ENCODE measurements around the gene GPRC5B. TPM values are rescaled to one million over a fixed set of nuclear protein-coding genes. Genes with fewer than 3 reads are reported as not detected.

GPRC5B gene
- total RNA-seq, 3 donors from 2014 or later (not counting 1 experiment from before 2014, with no cell fraction given): not detected

DNA sequence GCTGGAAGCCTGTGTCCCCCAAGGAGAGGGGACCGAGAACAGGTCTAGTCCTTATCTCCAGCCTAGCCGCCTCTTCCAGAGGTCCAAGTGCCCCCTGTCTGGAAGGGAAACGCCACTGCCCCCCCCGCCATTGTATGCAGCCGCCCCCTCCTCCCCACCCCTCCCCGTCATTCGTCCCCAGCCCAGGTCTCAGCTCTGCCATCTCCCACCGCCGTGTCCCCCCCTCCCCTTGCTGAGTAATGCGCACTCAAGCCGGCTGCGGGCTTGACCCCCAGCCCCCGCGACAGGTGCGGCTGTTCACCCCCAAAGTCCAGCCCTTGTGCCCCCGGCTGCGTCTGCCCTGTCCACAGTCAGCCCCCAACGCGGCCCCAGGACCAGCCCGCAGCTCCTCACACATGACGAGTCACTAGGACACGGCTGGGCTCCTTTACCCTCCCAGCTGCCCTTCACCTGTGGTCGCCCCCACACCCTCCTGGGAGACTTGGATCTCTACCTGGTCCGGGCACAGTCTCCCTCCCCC lies 622 bp downstream of the GPRC5B start:
- H3K4me3 Mint-ChIP-seq: peak overlapping the region; percentile 47
- 3% methylated on average over 21 of the region's 24 CpGs for WGBS (ENCODE audit: insufficient coverage)
- DNase-seq (peak in 1 of 2 donors; percentile 21), ATAC-seq (no peak)
- no peaks in the 10 kb centered on the region for H3K36me3 Mint-ChIP-seq
- H3K4me1 Mint-ChIP-seq: peaks cover 15 to 23% of the 10 kb centered on the region in 2 donors
- peaks cover 37 to 42% of the 10 kb centered on the region in 2 donors for H3K27me3 Mint-ChIP-seq (ENCODE audit: low read depth in 2 of 2)
- TF ChIP-seq, protein P1, sequence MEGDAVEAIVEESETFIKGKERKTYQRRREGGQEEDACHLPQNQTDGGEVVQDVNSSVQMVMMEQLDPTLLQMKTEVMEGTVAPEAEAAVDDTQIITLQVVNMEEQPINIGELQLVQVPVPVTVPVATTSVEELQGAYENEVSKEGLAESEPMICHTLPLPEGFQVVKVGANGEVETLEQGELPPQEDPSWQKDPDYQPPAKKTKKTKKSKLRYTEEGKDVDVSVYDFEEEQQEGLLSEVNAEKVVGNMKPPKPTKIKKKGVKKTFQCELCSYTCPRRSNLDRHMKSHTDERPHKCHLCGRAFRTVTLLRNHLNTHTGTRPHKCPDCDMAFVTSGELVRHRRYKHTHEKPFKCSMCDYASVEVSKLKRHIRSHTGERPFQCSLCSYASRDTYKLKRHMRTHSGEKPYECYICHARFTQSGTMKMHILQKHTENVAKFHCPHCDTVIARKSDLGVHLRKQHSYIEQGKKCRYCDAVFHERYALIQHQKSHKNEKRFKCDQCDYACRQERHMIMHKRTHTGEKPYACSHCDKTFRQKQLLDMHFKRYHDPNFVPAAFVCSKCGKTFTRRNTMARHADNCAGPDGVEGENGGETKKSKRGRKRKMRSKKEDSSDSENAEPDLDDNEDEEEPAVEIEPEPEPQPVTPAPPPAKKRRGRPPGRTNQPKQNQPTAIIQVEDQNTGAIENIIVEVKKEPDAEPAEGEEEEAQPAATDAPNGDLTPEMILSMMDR (IDR thresholded peaks at IDR 0.05): no peak
- H3K27ac Mint-ChIP-seq: no peak overlapping the region
- Histone ChIP-seq H3K27me3 (ENCODE audit: control insufficient read depth, insufficient read depth, low read length) (peaks cover 22% of the 10 kb centered on the region), H3K9me3 (ENCODE audit: control insufficient read depth, insufficient read depth, low read length) (no peaks in the 10 kb centered on the region), H3K4me3 (ENCODE audit: low read length) (no peak overlapping the region), H3K27ac (ENCODE audit: low read length) (no peak overlapping the region), H3K4me1 (ENCODE audit: control insufficient read depth, insufficient read depth, low read length) (peaks cover 27% of the 10 kb centered on the region), H3K36me3 (ENCODE audit: control insufficient read depth, insufficient read depth, low read length) (no peaks in the 10 kb centered on the region)
- H3K9me3 Mint-ChIP-seq: no peaks in the 10 kb centered on the region
- intact Hi-C loops (cut with micrococcal nuclease): no loop called here

DNA sequence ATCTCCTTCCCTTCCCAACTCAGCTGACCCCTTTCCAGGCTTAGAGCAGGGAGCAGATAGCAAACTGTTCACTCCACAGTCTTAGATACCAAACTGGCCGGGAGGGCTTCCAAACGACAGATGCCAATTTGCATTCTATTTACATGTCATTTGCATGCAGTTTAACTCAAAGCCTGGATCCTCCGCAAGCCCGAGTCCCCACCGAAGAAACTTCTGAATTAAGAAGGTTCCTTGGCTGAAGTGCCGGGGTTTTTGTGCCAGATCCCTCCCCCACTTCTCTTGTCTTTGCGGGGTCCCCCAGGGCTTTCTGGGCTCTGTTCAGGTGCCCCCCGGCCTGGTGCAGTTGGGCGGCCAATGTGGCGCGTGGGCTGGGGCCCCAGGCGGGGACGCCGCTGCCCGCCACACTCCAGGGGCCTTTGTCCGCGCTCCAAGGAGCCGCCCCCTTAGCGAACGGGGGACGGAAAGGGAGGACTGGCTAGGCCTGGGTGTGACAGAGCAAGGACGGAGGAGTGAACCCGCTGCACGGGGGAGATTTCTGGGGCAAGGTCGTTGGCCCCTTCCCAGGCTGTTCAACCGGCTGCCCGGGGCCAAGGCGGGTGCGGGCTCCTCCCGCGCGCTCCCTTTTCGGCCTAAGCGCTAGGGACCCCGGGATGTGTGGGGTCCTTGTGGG lies 1.2 kb downstream of the GPRC5B start:
- WGBS (ENCODE audit: insufficient coverage): 6% methylated on average over 35 of the region's 35 CpGs

DNA sequence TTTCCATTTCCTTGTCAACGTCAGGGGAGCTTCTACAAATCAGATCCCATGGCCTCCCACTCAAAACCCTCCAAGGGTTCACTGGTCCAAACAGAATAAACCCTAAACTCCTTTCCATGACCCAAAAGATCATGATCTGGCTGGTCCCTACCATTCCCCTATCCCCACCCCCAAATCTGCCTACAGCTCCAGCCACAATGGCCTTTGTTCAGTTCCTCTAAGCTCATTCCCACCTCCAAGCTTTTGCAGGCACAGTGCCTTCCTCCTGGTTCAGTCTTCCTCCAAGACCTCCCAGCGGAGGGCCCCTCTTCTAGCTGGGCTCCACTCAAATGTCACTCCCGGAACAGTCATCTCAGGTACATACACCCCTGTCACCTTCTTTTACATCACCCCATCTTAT lies 2.0 kb downstream of the GPRC5B start:
- TF ChIP-seq, protein P1 (IDR thresholded peaks at IDR 0.05): no peak
- no peaks in the 10 kb centered on the region for H3K36me3 ChIP-seq (ENCODE audit: control insufficient read depth, insufficient read depth, low read length)
- Mint-ChIP-seq H3K27me3 (ENCODE audit: low read depth in 2 of 2) (peaks cover 37 to 42% of the 10 kb centered on the region in 2 donors), H3K4me1 (peaks cover 15 to 23% of the 10 kb centered on the region in 2 donors), H3K36me3 (no peaks in the 10 kb centered on the region), H3K9me3 (no peaks in the 10 kb centered on the region), H3K27ac (no peak overlapping the region), H3K4me3 (peak overlapping the region; percentile 32)
- no peaks in the 10 kb centered on the region for H3K9me3 ChIP-seq (ENCODE audit: control insufficient read depth, insufficient read depth, low read length)
- intact Hi-C loops (cut with micrococcal nuclease): no loop called here
- H3K27ac ChIP-seq (ENCODE audit: low read length): no peak overlapping the region
- no peak overlapping the region for H3K4me3 ChIP-seq (ENCODE audit: low read length)
- H3K4me1 ChIP-seq (ENCODE audit: control insufficient read depth, insufficient read depth, low read length): peaks cover 27% of the 10 kb centered on the region
- DNase-seq (no peak), ATAC-seq (no peak)
- 40% methylated on average over 3 of the region's 3 CpGs for WGBS (ENCODE audit: insufficient coverage)
- H3K27me3 ChIP-seq (ENCODE audit: control insufficient read depth, insufficient read depth, low read length): peaks cover 22% of the 10 kb centered on the region

More for the DNA sequence above, 1.2 kb downstream of the GPRC5B start:
- H3K4me1 Mint-ChIP-seq: peaks cover 15 to 23% of the 10 kb centered on the region in 2 donors
- DNase-seq (peak in 1 of 2 donors; percentile 33), ATAC-seq (no peak)
- H3K36me3 Mint-ChIP-seq: no peaks in the 10 kb centered on the region
- TF ChIP-seq, protein P1 (IDR thresholded peaks at IDR 0.05): no peak
- Histone ChIP-seq H3K36me3 (ENCODE audit: control insufficient read depth, insufficient read depth, low read length) (no peaks in the 10 kb centered on the region), H3K27me3 (ENCODE audit: control insufficient read depth, insufficient read depth, low read length) (peaks cover 22% of the 10 kb centered on the region), H3K4me1 (ENCODE audit: control insufficient read depth, insufficient read depth, low read length) (peaks cover 27% of the 10 kb centered on the region), H3K4me3 (ENCODE audit: low read length) (no peak overlapping the region), H3K9me3 (ENCODE audit: control insufficient read depth, insufficient read depth, low read length) (no peaks in the 10 kb centered on the region), H3K27ac (ENCODE audit: low read length) (no peak overlapping the region)
- H3K27ac Mint-ChIP-seq: no peak overlapping the region
- H3K27me3 Mint-ChIP-seq (ENCODE audit: low read depth in 2 of 2): peaks cover 37 to 42% of the 10 kb centered on the region in 2 donors
- H3K4me3 Mint-ChIP-seq: peak overlapping the region; percentile 37
- H3K9me3 Mint-ChIP-seq: no peaks in the 10 kb centered on the region
- intact Hi-C loops (cut with micrococcal nuclease): no loop called here

Measured in natural killer cell (primary cell).